Measurements from ENCODE around the gene SLIT3. TPM values are rescaled to one million over a fixed set of nuclear protein-coding genes. Genes with fewer than 3 reads are reported as not detected.

The SLIT3 gene
- total RNA-seq, 1 experiment from 2014 or later = 0.10 TPM

- no peak overlapping the region for H2AFZ ChIP-seq (ENCODE audit: low read depth, low read length, poor library complexity, severe bottlenecking)
- intact Hi-C loops (cut with micrococcal nuclease) = no loop called here
- peaks cover 25% of the 10 kb centered on the region; the same call in 1 of the 2 replicates for H3K27me3 ChIP-seq (ENCODE audit: insufficient read depth, low read length)
- H3K27ac ChIP-seq (ENCODE audit: low read depth, low read length) = no peak overlapping the region
- TF ChIP-seq FOSL1 (IDR thresholded peaks at IDR 0.05; ENCODE audit: low read depth) (no peak), CEBPB (IDR thresholded peaks at IDR 0.05; ENCODE audit: low read depth) (no peak), ZBTB33 (IDR thresholded peaks at IDR 0.05; ENCODE audit: extremely low read depth, insufficient replicate concordance, low read length) (no peak), POLR2A (IDR thresholded peaks at IDR 0.05; ENCODE audit: borderline replicate concordance, extremely low read depth, insufficient read depth, insufficient read length) (no peak), CBX3 (IDR thresholded peaks at IDR 0.05; ENCODE audit: low read depth) (no peak), JUND (IDR thresholded peaks at IDR 0.05) (no peak), POLR2AphosphoS5 (IDR thresholded peaks at IDR 0.05; ENCODE audit: low read depth, low read length) (no peak), ZFX (IDR thresholded peaks at IDR 0.05) (no peak), MAX (IDR thresholded peaks at IDR 0.05) (no peak), RAD21 (IDR thresholded peaks at IDR 0.05; ENCODE audit: low read depth) (no peak), SRF (IDR thresholded peaks at IDR 0.05; ENCODE audit: low read depth) (no peak), ELF1 (IDR thresholded peaks at IDR 0.05; ENCODE audit: borderline replicate concordance, low read depth) (no peak), EZH2phosphoT487 (IDR thresholded peaks at IDR 0.05; ENCODE audit: borderline replicate concordance) (no peak), EGR1 (IDR thresholded peaks at IDR 0.05; ENCODE audit: low read depth) (no peak), ATF3 (IDR thresholded peaks at IDR 0.05) (no peak), SP1 (IDR thresholded peaks at IDR 0.05; ENCODE audit: low read depth) (no peak)
- no peaks in the 10 kb centered on the region for H4K20me1 ChIP-seq (ENCODE audit: insufficient read depth)
- H3K4me1 ChIP-seq (ENCODE audit: control insufficient read depth in 1 of 2, insufficient read depth in 2 of 2, low read length in 2 of 2) = peaks cover 4 to 5% of the 10 kb centered on the region in 2 experiments; a peak in 3 of 4 replicates
- BruUV-seq (replicated peaks) = no TSS peak
- no peak overlapping the region for H3K9ac ChIP-seq (ENCODE audit: low read length)
- ATAC-seq (no peak), DNase-seq (ENCODE audit: low read depth, low spot score) (no peak)
- RAD21 ChIA-PET (ENCODE audit: low non-redundant PET in 1 of 2, low total read pairs in 2 of 2, uncharacterized antibody in 2 of 2, unreplicated experiment in 2 of 2) = no interaction called here
- no peak overlapping the region for H3K4me3 ChIP-seq (replicated peaks in 1 of 2; ENCODE audit: low read depth in 1 of 2, low read length in 2 of 2)
- no peak overlapping the region for H3K4me2 ChIP-seq (ENCODE audit: low read length)
- H3K36me3 ChIP-seq (ENCODE audit: control insufficient read depth in 1 of 2, insufficient read depth in 2 of 2, low read length in 2 of 2) = no peaks in the 10 kb centered on the region
- H3K9me3 ChIP-seq (ENCODE audit: control insufficient read depth in 1 of 2, insufficient read depth in 1 of 2, low read depth in 1 of 2, low read length in 2 of 2) = no peaks in the 10 kb centered on the region
- no peaks in the 10 kb centered on the region for H3K79me2 ChIP-seq (ENCODE audit: insufficient read depth, low read length)
- no peaks in the 10 kb centered on the region for H3K9me2 ChIP-seq (ENCODE audit: insufficient read depth)
- POLR2A ChIA-PET = no interaction called here
- CTCF ChIA-PET = no interaction called here
Observed at GRCh38 chr5:169001394-169001793, 299.5 kb downstream of the SLIT3 start.

Measured in HCT116 (cell line).